ENCODE data around the gene PDE8B. TPM values are rescaled to one million over a fixed set of nuclear protein-coding genes. Genes with fewer than 3 reads are reported as not detected.

PDE8B gene
- total RNA-seq, 1 experiment from 2014 or later = 0.07 TPM

- TF ChIP-seq CTCF (conservative IDR thresholded peaks at IDR 0.05) = no peak
Observed at GRCh38 chr5:77359231-77359630, 148.8 kb downstream of the PDE8B start.

More at GRCh38 chr5:77359231-77359630, 148.8 kb downstream of the PDE8B start:
- Histone ChIP-seq H3T11ph (ENCODE audit: low read length) (no peak overlapping the region), H3K4me2 (ENCODE audit: insufficient read depth, insufficient read length, low read length) (no peak overlapping the region), H2BK15ac (ENCODE audit: low read depth, low read length) (no peak overlapping the region), H3K23ac (ENCODE audit: insufficient read length, low read depth, low read length) (no peak overlapping the region), H3K4ac (ENCODE audit: low read depth, low read length) (no peak overlapping the region), H3K27ac (ENCODE audit: insufficient read length, low read depth, low read length) (no peak overlapping the region), H2BK20ac (ENCODE audit: low read depth, low read length, poor library complexity, severe bottlenecking) (no peak overlapping the region), H4K5ac (ENCODE audit: insufficient read length, low read depth, low read length) (no peak overlapping the region), H2BK120ac (ENCODE audit: low read depth, low read length, poor library complexity, severe bottlenecking) (no peak overlapping the region), H4K91ac (ENCODE audit: insufficient read length, low read depth, low read length) (no peak overlapping the region), H3K27me3 (ENCODE audit: insufficient read depth, low read length) (no peaks in the 10 kb centered on the region), H3K9me3 (ENCODE audit: control insufficient read depth, low read depth, low read length) (no peaks in the 10 kb centered on the region), H3K23me2 (ENCODE audit: insufficient read length, low read depth, low read length, poor library complexity, severe bottlenecking) (no peaks in the 10 kb centered on the region), H4K20me1 (ENCODE audit: control insufficient read depth, insufficient read depth, insufficient read length) (no peaks in the 10 kb centered on the region), H2BK12ac (ENCODE audit: insufficient read length, low read depth, low read length) (no peak overlapping the region), H3K56ac (ENCODE audit: insufficient read length, low read depth, low read length) (no peak overlapping the region), H4K8ac (replicated peaks; ENCODE audit: insufficient read length, low read depth, low read length) (no peak overlapping the region), H3K14ac (ENCODE audit: insufficient read depth, low read length) (no peak overlapping the region; the same call in 1 of the 2 replicates), H3K9ac (ENCODE audit: extremely low read depth, insufficient read length, low read length) (no peak overlapping the region), H2AK5ac (ENCODE audit: insufficient read length, low read length) (no peak overlapping the region), H3K4me1 (ENCODE audit: insufficient read depth, low read length) (no peaks in the 10 kb centered on the region), H3K79me2 (ENCODE audit: insufficient read depth, low read length) (no peaks in the 10 kb centered on the region), H3K18ac (ENCODE audit: insufficient read length, low read depth, low read length) (no peak overlapping the region), H2BK5ac (ENCODE audit: insufficient read length, low read length) (no peak overlapping the region), H2AFZ (ENCODE audit: low read length) (no peak overlapping the region), H3K79me1 (ENCODE audit: insufficient read depth, low read depth, low read length, poor library complexity, severe bottlenecking) (no peaks in the 10 kb centered on the region)
- no peaks in the 10 kb centered on the region; a peak in 1 of 4 replicates for H3K4me1 Mint-ChIP-seq
- H3K36me3 Mint-ChIP-seq (ENCODE audit: insufficient read depth in 1 of 3, low read depth in 3 of 3) = no peaks in the 10 kb centered on the region
- 0 out of 7 replicates have a peak overlapping the region, but pooled peaks of 1 of the 3 experiments have one; percentile 9 for H3K27ac Mint-ChIP-seq
- H3K4me3 Mint-ChIP-seq = no peak overlapping the region
- no CpG with 5 or more reads among the region's 6 CpGs for WGBS (ENCODE audit: extremely low coverage, insufficient read length, low lambda C conversion rate)
- H3K27me3 Mint-ChIP-seq (ENCODE audit: low read depth) = no peaks in the 10 kb centered on the region
- no peak for DNase-seq
- H3K9me3 Mint-ChIP-seq = no peaks in the 10 kb centered on the region
